Left hindlimb (tissue), 1 donor: Measurements from ENCODE around the gene KRT12.
"Not testable (repeated sequence)": the region's sequence is repeated elsewhere in the genome, so short reads cannot be mapped to it uniquely, and the experiment has no call there.

Experiments used
- DNase-seq: peaks from one replicate; pipeline ENCODE4 v3.0.0-alpha.2; 2018

The KRT12 gene

DNA sequence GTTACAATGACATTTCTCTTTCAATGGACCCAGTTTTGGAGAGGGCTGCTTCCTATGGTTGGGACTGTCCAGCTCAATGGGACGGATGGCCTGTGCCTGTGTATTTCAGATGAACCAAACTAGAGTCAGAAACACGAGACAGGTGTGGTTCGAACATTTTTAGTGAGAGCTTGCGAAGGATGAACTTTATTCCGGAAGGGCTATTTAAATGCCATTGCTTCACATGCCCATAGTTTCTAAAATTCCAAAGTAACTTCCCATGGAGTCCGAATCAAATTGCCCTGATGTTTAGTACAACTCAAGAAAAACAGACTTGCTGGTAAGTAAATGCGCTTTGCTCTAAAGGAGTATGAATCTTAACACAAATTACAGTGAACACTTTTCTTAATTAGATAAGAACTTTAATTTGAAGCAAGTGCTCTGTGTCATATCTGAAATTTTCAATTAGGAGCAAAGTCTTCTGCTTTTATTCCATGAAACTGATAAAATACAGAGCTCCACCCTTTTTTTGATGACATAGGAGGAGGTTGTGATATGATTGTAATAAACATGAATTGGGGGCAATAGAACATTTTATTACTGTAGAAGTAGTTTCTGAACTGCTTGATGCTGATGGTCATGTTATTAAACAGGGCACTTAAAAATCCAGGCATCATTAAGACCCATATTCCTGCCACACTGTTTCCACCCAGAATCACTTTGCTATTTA is 16.8 kb upstream of the KRT12 start:
- no peak for DNase-seq

DNA sequence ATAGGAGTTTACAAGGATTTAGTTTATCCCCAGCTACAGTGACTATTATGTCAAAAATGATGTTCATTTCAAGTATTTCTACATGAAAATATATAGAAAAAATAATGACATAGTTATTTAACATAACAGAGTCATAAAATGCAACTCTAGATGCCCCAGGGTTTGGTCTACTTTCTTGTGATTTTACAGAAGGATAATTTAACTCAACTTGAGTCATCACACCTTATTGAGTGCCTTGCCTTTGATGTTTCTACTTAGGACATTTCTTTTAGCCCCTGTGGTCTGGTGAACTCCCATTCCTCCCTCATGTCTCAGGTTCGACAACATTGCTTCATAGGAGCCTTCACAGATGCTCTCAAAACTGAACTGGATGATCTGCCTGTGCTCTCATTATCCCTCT is 16.0 kb upstream of the KRT12 start:
- no peak for DNase-seq

GRCh38 chr17:40879026-40879425 is 12.0 kb upstream of the KRT12 start:
- DNase-seq, result no peak

DNA sequence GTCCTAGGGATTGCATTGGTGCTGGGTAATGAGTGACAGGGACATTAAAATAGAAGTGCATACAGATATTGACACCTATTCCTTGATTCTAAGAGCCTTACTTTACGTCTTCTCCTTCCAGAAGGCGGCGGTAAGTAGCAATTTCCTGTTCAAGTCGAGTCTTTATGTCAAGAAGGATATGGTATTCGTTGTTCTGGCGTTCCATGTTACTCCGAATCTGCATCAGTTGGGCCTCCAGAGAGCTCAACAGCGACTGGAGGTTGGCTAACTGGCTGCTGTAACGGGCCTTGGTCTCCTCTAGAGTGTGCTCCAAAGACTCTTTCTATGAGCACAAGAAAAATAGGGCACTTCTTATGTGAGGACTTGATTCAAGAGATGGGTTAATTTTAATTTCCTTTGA is 11.0 kb upstream of the KRT12 start:
- DNase-seq, result no peak

GRCh38 chr17:40873801-40874200 is 6.8 kb upstream of the KRT12 start:
- DNase-seq, result no peak

DNA sequence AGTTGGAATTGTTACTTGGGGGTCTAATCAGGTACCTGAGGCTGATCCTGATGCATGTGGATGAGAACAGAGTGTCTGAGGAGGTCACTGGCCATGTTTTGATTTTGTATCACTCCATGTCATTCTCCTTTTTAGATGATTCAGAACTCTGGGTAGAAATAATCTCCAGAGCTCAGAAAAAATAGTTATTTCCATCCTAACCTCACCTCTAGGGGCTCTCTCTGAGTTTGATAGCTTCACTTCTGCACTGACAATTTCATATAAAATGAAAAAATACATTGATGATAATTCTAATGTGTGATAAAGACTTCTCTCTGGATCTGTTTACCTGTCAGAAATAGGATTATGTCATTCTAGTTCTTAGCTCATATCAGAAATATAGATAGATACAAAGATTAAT is 6.2 kb upstream of the KRT12 start:
- DNase-seq, result no peak

- DNase-seq, result no peak
These were observed 5.4 kb upstream of the KRT12 start for GRCh38 chr17:40872416-40872815.

DNA sequence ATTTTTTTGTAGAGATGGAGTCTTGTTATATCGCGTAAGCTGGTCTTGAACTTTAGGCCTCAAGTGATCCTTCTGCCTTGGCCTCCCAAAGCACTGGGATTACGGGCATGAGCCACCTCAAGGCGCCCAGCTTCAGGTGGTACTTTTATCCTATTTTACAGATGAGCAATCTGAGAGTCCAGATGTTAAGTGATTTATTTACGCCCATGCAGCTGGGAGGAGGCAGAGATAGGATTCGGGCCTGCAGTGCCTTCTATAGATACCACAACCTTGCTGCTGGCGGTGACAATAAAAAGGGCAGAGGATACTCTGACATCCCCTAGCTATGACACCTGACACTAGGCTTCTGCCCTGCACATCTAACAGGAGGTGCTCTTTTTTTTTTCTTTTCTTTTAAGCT is 4.3 kb upstream of the KRT12 start:
- DNase-seq, result no peak

DNA sequence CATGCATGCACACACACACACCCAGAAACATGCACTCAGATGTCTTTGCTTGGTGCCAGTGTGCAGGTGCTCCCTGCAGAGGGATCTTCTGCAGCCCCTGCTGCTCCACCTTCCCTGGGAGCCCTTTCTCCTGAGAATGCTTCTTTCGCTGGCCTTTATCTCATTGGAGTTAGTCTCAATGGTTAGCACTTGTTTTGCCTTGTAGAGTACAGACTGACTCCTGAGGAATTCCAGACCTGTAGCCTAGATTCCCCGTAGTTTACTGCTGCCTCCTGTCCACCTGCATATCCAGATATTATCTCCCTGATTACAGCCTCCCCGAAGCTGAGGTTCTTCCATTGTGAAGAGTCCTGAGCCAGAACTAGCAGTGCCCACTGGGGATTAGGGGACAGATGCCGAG is 3.1 kb upstream of the KRT12 start:
- no peak for DNase-seq

DNA sequence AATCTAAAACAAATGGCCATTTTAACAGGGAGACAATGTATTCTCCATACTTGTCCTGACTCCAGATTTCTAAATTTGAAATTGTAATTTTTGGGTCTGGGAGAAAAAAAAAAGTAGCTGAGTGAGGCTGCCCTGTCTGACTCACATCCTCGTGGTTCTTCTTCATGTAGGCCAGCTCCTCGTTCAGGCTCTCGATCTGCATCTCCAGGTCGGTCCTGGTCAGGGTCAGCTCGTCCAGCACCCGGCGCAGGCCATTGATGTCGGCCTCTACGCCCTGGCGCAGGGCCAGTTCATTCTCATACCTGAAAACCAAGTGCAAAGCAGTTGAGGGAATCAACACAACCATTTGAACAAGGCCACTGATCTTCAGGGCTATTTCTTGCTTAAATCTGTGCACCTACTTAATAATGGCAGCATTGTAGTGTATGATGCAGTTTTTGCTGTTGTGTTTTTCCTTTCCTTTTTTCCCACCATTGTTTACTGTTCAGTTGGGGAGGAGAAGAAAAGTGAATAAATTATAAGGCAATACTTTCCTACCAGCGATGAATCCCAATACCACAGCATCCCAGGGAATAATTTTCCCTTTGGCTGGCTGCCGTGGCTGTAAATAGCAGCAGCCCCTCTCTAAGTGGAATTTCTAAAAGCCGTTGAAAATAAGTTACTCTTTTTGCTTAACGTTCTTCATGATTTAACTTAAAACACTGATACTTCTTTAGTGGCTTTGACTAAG is 2.2 kb downstream of the KRT12 start:
- DNase-seq, result peak; percentile 24

- no peak for DNase-seq
These were observed 3.9 kb downstream of the KRT12 start for GRCh38 chr17:40862985-40863733.

- no peak for DNase-seq
These were observed 7.5 kb downstream of the KRT12 start for GRCh38 chr17:40859536-40859935.

DNA sequence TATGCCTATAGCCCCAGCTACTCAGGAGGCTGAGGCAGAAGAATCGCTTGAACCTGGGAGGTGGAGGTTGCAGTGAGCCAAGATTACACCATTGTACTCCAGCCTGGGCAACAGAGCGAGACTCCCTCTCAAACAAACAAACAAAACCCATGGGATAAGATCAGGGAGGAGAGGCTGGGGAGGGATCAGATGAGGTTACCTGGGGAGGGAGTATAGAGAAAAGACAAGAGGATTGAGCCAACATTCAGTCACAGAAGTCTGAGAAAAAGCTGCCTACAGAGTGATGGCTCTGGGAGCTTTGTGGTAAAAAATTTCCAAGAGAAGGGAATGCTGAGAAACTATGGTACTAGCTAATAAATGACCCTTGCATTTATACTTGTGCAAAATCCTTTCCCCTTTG is 8.4 kb downstream of the KRT12 start:
- DNase-seq, result not testable (repeated sequence)

DNA sequence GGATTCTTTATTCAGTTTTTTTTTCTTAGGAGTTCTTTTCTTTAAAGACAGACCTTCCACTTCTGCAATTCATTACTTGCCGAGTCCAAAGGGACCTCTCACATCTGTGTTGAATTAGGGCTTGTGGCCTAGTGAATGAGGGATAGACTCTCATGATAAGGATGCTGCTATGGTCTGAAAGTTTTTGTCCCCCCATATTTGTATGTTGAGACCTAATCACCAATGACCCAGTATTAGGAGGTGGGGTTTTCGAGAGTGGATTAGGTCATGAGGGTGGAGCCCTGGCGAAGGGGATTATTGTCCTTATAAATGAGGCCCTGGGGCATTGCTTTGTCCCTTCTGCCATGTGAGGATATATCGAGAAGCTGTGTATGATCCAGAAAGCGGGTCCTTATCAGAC is 9.5 kb downstream of the KRT12 start:
- peak; percentile 26 for DNase-seq

DNA sequence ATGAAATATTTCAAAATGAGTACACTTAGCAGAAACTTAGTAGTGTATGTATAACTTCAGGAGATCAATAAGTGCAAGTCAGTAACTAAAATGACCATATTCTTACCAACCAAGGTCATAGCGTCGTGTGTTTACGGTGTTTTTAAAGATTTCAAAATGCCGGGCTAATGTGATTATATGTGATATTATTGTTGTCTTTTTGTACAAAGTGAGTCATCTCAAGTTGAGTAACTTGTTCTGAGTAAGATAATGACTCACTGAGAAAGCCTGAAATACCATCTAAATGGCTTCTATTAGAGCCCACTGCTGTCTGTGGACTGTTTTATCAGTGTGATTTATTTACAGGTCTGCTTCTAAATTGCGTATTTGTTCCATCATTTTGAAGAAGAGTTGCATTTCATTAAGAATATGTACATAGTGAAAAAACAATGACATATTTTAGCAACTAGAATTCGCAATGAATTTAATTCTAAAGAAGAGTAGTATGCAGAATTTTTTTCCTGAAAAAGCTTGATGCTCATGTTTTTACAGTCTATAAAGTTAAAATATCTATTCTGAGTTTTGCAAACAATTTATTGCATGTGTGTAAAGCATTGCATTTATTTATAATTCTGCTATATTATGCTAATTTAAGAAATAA is 12.7 kb downstream of the KRT12 start:
- DNase-seq, result no peak

- no peak for DNase-seq
These were observed 14.7 kb downstream of the KRT12 start for GRCh38 chr17:40852364-40852763.

DNA sequence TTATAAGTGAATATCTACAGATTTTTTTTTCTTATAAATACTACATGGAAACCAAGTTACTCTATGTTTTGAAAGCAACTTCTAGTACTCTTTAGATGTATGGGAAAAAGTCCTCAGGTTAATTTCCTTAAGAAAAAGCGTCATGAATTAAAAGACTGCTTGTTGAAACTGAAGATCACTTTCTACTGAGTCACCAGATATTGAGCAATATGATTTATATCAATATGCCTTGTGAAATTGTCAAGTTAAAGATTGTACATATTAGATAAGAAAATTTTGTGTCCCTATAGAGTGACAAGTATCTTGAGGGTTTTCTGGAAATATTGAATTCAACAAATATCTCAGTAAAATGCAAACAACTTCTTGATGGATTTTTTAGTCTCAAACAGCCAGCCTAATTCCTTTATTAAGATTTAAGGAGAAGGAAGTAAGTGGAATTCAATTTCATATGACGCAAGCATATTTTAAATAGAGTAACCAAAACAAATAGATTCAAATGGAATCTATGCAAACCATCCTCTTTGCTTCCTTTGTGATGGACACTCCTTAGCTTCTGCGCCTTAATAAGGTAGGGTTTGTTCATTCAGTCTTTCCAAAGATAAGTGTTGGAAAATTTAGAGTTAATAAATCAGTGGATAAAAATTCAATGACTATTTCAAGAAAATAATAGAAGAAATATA is 16.6 kb downstream of the KRT12 start:
- DNase-seq, result no peak

- no peak for DNase-seq
These were observed 17.3 kb downstream of the KRT12 start for GRCh38 chr17:40849723-40850122.

GRCh38 chr17:40848583-40849235 is 18.3 kb downstream of the KRT12 start:
- no peak for DNase-seq

GRCh38 chr17:40846515-40847144 is 20.4 kb downstream of the KRT12 start:
- DNase-seq, result no peak

DNA sequence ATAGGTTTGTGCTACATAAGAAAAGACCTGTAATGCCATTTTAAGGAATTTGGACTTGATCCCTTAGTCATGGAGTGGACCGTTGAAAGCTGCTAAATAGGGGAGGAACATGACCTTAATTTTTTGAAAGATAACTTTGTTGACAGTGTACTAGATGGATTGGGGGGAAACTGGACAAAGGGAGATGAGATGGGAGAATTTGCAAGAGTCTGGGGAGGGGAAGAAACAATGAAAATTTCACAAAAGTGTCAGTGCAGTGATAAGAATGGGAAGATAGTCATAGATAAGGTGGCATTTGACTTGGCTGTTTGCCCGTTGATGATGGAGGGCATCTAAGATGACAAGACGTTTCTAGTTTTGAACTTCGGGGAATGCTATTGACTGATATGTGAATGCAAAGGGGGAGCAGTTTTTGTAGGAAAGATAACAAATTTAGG is 22.3 kb downstream of the KRT12 start:
- DNase-seq, result no peak

DNA sequence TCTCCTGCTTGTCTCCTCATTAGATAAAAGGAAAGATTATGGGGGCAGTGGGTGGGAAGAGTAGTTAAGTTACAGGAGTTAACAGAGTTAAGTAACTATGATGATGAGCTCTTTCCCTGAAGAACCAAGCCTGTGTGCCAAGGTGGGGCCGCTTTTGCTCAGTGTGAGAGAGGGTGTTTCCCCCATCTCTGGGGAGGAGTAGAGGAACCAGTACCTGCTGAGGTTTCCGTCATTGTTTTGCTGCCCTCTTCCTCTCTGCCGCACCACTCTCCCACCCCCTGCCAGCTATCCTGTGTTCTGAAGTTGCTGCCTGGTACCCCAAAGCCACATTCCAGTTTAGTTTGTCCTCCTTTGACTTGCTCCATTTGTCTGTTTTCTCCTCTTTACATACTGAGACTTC is 23.8 kb downstream of the KRT12 start:
- no peak for DNase-seq
